B cell (primary cell): ENCODE measurements around the gene SPON2. TPM values are rescaled to one million over a fixed set of nuclear protein-coding genes. Genes with fewer than 3 reads are reported as not detected.
A peak's percentile ranks its signal among the peaks of the same experiment; 100 is the strongest.

Experiments
- ATAC-seq: fragments of 200-7000 bp; cut with Tn5 transposase; one replicate; pipeline ENCODE4 v1.10.0; 2021; ENCODE audit warnings: low read depth, mild to moderate bottlenecking, moderate number of reproducible peaks, moderate library complexity
- CTCF ChIA-PET: fragments of 350-600 bp; sonication (Branson Sonifier 250); formaldehyde crosslinking; loops from one replicate; lab custom pipeline; 2021; ENCODE audit warnings: antibody characterized with exemption, inconsistent platforms; lab: Charles Lee
- POLR2A ChIA-PET: fragments of 350-600 bp; sonication (Branson Sonifier 250); formaldehyde crosslinking; loops from one replicate; lab custom pipeline; 2021; ENCODE audit warnings: antibody characterized with exemption; lab: Charles Lee
- DNase-seq: peaks from one replicate; pipeline ENCODE4 v3.0.0; 2013
- H2AFZ ChIP-seq: 2 replicates; pipeline ENCODE4 v1.6.1; 2012; ENCODE audit warnings: mild to moderate bottlenecking, low read depth, low read length; ENCODE audit not compliant: insufficient read depth, poor library complexity, severe bottlenecking
- H3K27ac ChIP-seq, 2 donors: 1 replicate in 1 of 2; 2 replicates in 1 of 2; pipeline ENCODE4 v1.5.1; 2012 to 2013; ENCODE audit warnings: low read length in 2 of 2, mild to moderate bottlenecking in 2 of 2, moderate library complexity in 1 of 2
- H3K27me3 ChIP-seq, 4 experiments: fragments of 200-600 bp in 1 of 4; sonication (generic) in 1 of 4; replicated peaks in 1 of 4; 1 replicate in 2 of 4; 2 replicates in 2 of 4; pipeline versions ENCODE4 v1.6.1 to v1.7.0; 2013 to 2016; ENCODE audit warnings: low read length in 3 of 4, mild to moderate bottlenecking in 2 of 4, mixed read lengths in 1 of 4, moderate library complexity in 1 of 4; ENCODE audit not compliant: insufficient read depth in 4 of 4, control insufficient read depth in 3 of 4; ENCODE audit errors: control extremely low read depth in 1 of 4
- H3K36me3 ChIP-seq, 2 experiments: replicated peaks in 1 of 2; 1 replicate in 1 of 2; 2 replicates in 1 of 2; pipeline versions ENCODE4 v1.6.1 to v1.7.1; 2013; ENCODE audit warnings: low read length in 1 of 2; ENCODE audit not compliant: insufficient read depth in 2 of 2, control insufficient read depth in 1 of 2; ENCODE audit errors: control extremely low read depth in 1 of 2, extremely low read depth in 1 of 2
- H3K4me1 ChIP-seq, 2 donors: fragments of 200-600 bp in 1 of 2; sonication (generic) in 1 of 2; 1 replicate in 1 of 2; 2 replicates in 1 of 2; pipeline versions ENCODE4 v1.5.1 to v1.6.1; 2013 to 2017; ENCODE audit warnings: low read length in 2 of 2; ENCODE audit not compliant: control insufficient read depth in 2 of 2, insufficient read depth in 2 of 2
- H3K4me2 ChIP-seq: replicated peaks from 2 replicates; pipeline ENCODE3; 2012; ENCODE audit warnings: mild to moderate bottlenecking, low read depth, low read length; ENCODE audit not compliant: poor library complexity, severe bottlenecking
- H3K4me3 ChIP-seq, 5 experiments: fragments of 200-600 bp in 1 of 5; sonication (generic) in 1 of 5; 1 replicate in 3 of 5; 2 replicates in 2 of 5; pipeline versions ENCODE4 v1.5.1 to v1.7.0; 2011 to 2016; ENCODE audit warnings: low read length in 4 of 5, mild to moderate bottlenecking in 4 of 5, low read depth in 2 of 5, control low read depth in 1 of 5, moderate library complexity in 1 of 5; ENCODE audit not compliant: insufficient read depth in 1 of 5; ENCODE audit errors: control extremely low read depth in 1 of 5, extremely low read depth in 1 of 5
- H3K79me2 ChIP-seq: fragments of 200-600 bp; sonication (generic); one replicate; pipeline ENCODE4 v1.6.0; 2016; ENCODE audit warnings: low read length; ENCODE audit not compliant: control insufficient read depth, insufficient read depth
- H3K9ac ChIP-seq: fragments of 200-600 bp; sonication (generic); 2 replicates; pipeline ENCODE4 v1.6.1; 2017; ENCODE audit warnings: mild to moderate bottlenecking, low read length, moderate library complexity
- H3K9me3 ChIP-seq, 3 donors: one replicate each; pipeline versions ENCODE4 v1.6.1 to v1.7.1; 2013; ENCODE audit warnings: low read length in 2 of 3; ENCODE audit not compliant: control insufficient read depth in 2 of 3, insufficient read depth in 1 of 3; ENCODE audit errors: control extremely low read depth in 1 of 3
- H4K20me1 ChIP-seq: 2 replicates; pipeline ENCODE4 v1.6.0; 2012; ENCODE audit warnings: mild to moderate bottlenecking, low read length; ENCODE audit not compliant: insufficient read depth, control insufficient read depth, poor library complexity, severe bottlenecking
- H3K27ac Mint-ChIP-seq: one replicate; pipeline ENCODE4 v1.8.0; 2021; ENCODE audit warnings: mixed read lengths
- H3K27me3 Mint-ChIP-seq: one replicate; pipeline ENCODE4 v1.8.0; 2021; ENCODE audit warnings: mixed read lengths
- H3K4me1 Mint-ChIP-seq: one replicate; pipeline ENCODE4 v1.8.0; 2021; ENCODE audit warnings: mixed read lengths
- H3K4me3 Mint-ChIP-seq: one replicate; pipeline ENCODE4 v1.8.0; 2021; ENCODE audit warnings: mixed read lengths
- H3K9me3 Mint-ChIP-seq: one replicate; pipeline ENCODE4 v1.8.0; 2022; ENCODE audit warnings: mixed read lengths; ENCODE audit not compliant: insufficient read depth
- CTCF ChIP-seq: fragments of 200-600 bp; IDR thresholded peaks from one replicate; pipeline ENCODE4 v1.8.0; 2022; ENCODE audit warnings: antibody characterized with exemption, mild to moderate bottlenecking
- EZH2 ChIP-seq: IDR thresholded peaks from 2 replicates; pipeline ENCODE4 v1.6.1; 2012; ENCODE audit warnings: borderline replicate concordance, low read depth, mild to moderate bottlenecking, moderate library complexity, low read length; ENCODE audit not compliant: insufficient read depth, poor library complexity, severe bottlenecking
- WGBS: methylation state at CpG from one replicate; pipeline ENCODE4 v1.1.5; 2013; ENCODE audit warnings: missing lambda C conversion rate; ENCODE audit not compliant: insufficient coverage; 5-methylcytosine and 5-hydroxymethylcytosine counted together
- intact Hi-C: fragments of 100-400 bp; cut with micrococcal nuclease; formaldehyde crosslinking; loops from one replicate; pipeline ENCODE4 v1.10.0; 2022
- polyA plus RNA-seq: library from polyadenylated mRNA; depleted of rRNA; stranded (reverse); fragments of >200 nt; gene quantifications from 2 replicates; pipeline ENCODE4 v1.2.3, GENCODE V29; 2012
- total RNA-seq, 2 donors: library from RNA; stranded (reverse); fragments of 120-200 nt in 1 of 2; gene quantifications; 1 replicate in 1 of 2; 2 replicates in 1 of 2; pipeline versions ENCODE4 v1.2.3 to v1.2.4, GENCODE V29; 2013 to 2022

The SPON2 gene
- total and polyA plus RNA-seq, 2 donors (not counting 1 experiment from before 2014, with no cell fraction given) = 3.8 to 5.1 TPM

- H3K27ac Mint-ChIP-seq = peak overlapping the region; percentile 92
- POLR2A ChIA-PET = interaction anchor here (0.6 to 1.0 kb wide), 2 partner anchors 35 to 402 kb away, joined by 5 to 7 read pairs; no protein-coding TSS in a partner anchor
- no peaks in the 10 kb centered on the region for H3K27me3 ChIP-seq
- H3K27ac ChIP-seq = peak overlapping the region; percentile 56 to 60
- no peaks in the 10 kb centered on the region for H3K27me3 Mint-ChIP-seq
- peaks cover 62% of the 10 kb centered on the region for H3K4me1 Mint-ChIP-seq
- peak overlapping the region in 4 of 5 experiments; percentile 23 to 60 (median 34) for H3K4me3 ChIP-seq
- peaks cover 0 to 44% of the 10 kb centered on the region in 2 experiments for H3K36me3 ChIP-seq
- TF ChIP-seq EZH2 = no peak
- TF ChIP-seq CTCF = no peak
- H4K20me1 ChIP-seq = peaks cover 67% of the 10 kb centered on the region
- H3K79me2 ChIP-seq = peaks cover 64% of the 10 kb centered on the region
- H3K4me3 Mint-ChIP-seq = peak overlapping the region; percentile 84
- ATAC-seq (peak; percentile 83), DNase-seq (peak; percentile 68)
- no peaks in the 10 kb centered on the region for H3K9me3 ChIP-seq
- peak overlapping the region; percentile 57 for H3K9ac ChIP-seq
- H3K4me2 ChIP-seq = peak overlapping the region; percentile 83
- no peaks in the 10 kb centered on the region for H3K9me3 Mint-ChIP-seq
- peak overlapping the region; percentile 12 for H2AFZ ChIP-seq
- intact Hi-C loops = loop anchor here (1.0 kb wide), 4 partner anchors 16 to 52 kb away; partner anchors contain the start of gene CTBP1
- peaks cover 44 to 69% of the 10 kb centered on the region in 2 donors for H3K4me1 ChIP-seq
- CTCF ChIA-PET = interaction anchor here (1.7 to 2.1 kb wide), 3 partner anchors 16 to 52 kb away, joined by 6 to 12 read pairs (median 7); no protein-coding TSS in a partner anchor
- WGBS = 2% methylated on average over 8 of the region's 21 CpGs
These were observed 46.5 kb upstream of the SPON2 start for GRCh38 chr4:1218634-1219565.
